Measurements from ENCODE around the gene ZNHIT3.
"Not testable (repeated sequence)": the region's sequence is repeated elsewhere in the genome, so short reads cannot be mapped to it uniquely, and the experiment has no call there.

ZNHIT3 gene

DNA sequence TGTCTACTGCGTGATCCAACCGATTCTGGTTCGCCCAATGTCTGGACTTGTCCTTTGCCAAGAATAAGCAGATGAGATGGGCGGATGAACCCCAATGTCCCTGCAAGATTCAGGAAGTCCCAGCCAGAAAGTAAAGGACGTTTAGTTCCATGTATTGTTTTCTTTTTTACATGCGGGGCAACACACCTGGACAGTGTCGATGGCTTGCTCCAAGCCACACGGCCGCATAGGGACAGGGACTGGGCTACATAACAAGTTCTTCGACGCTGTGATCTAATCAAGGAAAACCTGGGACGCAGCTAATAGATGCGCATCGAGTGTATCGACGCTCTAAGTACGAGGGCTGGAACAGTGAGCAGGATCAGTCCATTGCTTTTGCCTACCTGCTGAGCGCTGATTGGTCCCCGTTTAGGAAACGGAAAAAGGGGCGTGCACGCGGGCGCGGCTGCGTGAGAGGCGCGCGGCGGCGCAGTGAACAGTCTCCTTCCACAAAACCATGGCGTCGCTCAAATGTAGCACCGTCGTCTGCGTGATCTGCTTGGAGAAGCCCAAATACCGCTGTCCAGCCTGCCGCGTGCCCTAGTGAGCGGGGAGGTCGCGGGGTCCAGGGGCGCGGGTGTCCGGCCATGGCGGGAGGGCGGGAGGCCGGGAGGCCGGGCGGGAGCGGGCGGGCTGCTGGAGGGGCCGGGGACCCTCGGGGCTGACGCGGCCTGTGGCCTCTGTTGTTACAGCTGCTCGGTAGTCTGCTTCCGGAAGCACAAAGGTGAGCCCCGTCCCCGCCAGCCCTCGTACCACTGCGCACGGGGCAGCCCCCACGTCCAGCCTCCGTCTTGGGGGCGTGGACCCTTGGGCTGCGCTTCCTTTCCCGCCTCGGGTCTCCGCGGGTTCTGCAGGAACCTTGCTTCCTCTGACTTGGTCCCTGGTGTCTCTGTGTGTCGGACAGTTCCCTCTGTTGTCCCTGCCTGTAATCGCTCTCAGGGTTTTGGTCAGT lies at the start of gene ZNHIT3:
ZNHIT3 (plus strand) TSS at position 478 of the 991 bp plus-strand sequence; CDS start at position 497, 19 bp downstream.
- peak; percentile 92 for DNase-seq

- DNase-seq, result not testable (repeated sequence)
Observed at GRCh38 chr17:36441792-36442191, 44.7 kb upstream of the ZNHIT3 start.

DNA sequence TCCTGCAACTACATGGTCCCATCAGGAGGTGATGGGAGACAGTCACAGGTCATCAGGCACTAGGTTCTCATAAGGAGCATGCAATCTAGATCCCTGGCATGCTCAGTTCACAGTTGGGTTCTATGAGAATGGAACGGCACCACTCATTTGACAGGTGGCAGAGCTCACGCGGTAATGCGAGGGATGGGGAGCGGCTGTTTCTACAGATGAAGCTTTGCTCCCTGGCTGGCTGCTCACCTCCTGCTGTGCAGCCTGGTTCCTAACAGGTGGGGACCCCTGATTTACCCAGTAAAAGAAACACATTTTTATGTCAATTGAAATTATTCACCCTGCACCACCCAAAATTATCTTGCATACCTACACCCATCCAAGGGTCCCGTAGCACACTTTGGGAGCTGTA lies 42.7 kb upstream of the ZNHIT3 start:
- no peak for DNase-seq

DNA sequence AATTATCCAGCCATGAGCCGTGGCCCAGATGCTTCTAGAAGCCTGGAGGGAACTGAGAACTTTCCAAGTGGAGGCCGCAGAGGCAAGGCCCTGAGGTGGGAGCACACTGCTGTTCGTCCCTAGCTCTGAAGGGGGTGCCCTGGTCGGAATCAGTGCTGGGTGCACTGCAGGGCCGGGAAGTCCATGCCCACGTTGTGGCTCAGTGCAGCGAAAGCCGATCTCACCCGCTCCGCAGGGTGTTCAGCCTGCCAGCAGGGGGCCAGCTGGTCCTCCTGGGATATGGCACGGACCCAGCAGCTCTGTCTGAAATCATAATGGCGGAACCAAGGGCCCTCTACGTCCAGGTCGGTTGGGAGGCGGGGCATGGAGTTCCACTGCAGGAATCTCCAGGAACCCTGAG lies 36.5 kb upstream of the ZNHIT3 start:
- not testable (repeated sequence) for DNase-seq

- not testable (repeated sequence) for DNase-seq
Observed at GRCh38 chr17:36452888-36453287, 33.6 kb upstream of the ZNHIT3 start.

- not testable (repeated sequence) for DNase-seq
Observed at GRCh38 chr17:36457701-36458100, 28.8 kb upstream of the ZNHIT3 start.

- no peak for DNase-seq
Observed at GRCh38 chr17:36459045-36459444, 27.4 kb upstream of the ZNHIT3 start.

DNA sequence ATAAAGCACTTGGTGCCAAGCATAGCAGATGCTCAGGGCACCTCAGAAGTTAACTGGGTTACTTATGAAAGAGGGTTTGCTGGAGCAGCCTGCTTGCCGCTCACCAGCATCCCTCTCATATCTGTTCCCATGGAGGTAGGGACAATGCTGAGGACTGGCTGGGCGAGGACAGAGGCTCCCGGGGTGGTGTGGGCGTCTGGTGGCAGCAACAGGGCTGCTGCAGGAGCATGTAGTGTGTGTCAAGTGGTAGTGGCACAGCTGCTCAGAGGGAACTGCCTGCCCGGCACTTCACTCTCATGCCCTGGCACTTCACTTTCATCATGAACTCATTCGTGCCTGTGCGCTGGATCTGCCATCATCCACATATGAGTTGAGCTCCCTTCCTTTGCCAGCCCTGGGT lies 26.9 kb upstream of the ZNHIT3 start:
- no peak for DNase-seq

- no peak for DNase-seq
Observed at GRCh38 chr17:36460265-36460937, 26.1 kb upstream of the ZNHIT3 start.

- no peak for DNase-seq
Observed at GRCh38 chr17:36461330-36462110, 25.0 kb upstream of the ZNHIT3 start.

DNA sequence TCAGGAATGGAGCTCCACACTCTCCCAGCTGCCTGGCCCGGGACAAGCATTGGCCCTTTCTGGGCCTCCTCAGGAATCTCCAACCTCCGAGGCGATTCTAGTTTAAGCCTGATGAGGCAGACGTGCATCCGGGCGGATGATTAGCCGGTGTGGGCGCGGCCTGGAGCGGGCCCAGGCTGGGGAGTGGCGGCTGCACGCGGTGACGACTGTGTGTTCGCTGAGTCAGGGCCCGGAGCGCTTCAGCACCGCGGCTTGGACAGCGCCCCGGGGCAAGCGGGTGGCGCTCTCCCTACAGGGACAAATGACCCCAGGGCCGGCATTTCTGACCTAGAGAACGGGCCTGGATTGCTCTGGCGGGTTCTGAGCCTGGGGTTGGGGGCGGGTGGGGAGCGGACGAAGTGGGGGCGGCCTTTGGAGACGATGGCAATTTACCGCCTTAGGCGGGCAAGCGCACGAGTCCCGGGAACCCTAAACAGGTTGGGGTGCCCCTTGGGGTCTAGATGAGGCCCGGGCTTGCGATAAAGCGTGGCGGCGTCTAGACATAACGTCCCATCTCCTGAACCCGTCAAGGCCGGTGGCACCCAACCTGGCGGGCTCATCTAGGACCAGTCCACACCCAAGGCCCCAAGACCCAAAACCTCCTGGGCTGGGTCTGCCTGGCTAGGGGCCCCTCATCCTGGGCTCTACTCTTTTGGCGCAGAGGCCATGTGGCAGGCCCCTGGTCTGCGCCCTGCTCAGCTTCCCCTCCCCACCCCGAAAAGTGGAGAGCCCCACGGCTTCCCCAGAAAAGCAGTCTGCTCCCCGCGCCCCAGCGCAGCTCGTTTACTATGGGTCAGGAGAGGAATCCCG lies 22.3 kb upstream of the ZNHIT3 start:
- peak; percentile 14 for DNase-seq

GRCh38 chr17:36464765-36465088 lies 21.8 kb upstream of the ZNHIT3 start:
- DNase-seq, result no peak

DNA sequence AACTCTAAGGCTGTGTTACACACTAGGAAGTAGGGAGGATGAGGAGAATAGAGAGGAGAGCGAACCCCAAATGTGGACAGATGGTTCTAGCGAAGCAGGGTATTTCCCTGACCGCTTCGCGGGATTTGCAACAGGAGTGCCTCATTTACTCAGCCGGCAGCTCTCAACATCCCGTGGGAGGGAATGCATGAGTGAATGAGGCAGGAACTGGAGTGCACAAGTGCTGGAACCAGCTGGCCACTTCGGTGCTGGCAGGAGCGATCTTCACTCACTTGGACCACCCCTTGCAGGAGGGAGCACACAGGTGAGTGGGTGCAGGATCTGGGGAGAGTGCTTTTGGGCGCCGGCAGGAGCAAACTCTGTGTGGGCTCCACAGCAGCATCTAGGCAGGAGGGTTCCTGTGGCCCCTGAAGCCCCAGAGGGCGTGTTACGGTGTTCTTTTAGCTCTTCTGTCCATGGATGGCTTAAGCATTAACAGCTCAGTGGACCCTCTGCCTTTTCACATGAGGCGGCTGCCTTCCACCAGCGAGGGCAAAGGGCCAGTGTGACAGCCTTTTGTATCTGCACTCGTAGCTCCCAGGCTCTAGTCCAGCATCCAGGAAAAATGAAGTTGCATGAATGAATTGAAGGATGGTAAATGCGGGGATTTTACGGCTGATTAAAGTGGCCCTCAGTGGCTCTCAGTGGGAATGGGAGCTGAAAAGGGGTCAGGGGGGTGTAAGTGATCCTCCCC lies 17.4 kb upstream of the ZNHIT3 start:
- DNase-seq, result no peak

DNA sequence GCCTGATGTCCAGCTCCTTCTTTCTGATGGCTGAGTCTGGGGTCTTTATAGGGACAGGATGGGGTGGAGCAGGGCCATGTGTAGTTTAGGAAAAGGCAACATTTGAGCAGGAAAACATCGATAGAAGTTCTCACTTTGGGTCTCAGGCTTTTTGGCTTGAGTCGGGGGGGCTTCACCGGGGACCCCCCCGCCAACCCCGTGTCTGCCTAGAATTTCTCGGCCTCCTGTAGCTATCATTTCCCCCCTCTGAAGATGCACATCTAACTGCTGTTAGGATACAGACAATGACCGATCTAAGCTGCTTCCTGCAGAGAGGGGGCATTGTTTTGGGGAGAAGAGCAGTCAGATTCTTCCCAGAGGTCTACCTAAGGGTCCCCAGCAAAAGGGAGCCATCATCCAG lies 16.7 kb upstream of the ZNHIT3 start:
- no peak for DNase-seq

DNA sequence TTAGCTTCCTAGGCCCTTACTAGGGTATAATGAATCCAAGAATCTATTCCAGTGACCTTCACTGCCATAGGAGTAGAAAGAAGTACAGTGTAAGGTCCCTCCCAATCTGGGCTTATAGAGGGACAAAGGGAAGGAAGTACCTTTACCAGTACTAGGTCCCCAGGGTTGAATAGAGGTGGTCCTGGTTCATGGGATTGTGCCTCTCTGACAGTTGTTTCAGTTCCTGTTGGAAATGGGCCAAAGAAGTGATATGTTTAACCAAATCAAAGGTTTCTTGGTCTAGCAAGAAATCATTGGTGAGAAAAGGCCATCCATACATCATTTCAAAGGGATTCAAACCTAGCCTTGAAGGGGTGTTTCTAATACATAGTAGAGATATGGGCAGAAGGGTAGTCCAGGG lies 16.0 kb upstream of the ZNHIT3 start:
- DNase-seq, result no peak

DNA sequence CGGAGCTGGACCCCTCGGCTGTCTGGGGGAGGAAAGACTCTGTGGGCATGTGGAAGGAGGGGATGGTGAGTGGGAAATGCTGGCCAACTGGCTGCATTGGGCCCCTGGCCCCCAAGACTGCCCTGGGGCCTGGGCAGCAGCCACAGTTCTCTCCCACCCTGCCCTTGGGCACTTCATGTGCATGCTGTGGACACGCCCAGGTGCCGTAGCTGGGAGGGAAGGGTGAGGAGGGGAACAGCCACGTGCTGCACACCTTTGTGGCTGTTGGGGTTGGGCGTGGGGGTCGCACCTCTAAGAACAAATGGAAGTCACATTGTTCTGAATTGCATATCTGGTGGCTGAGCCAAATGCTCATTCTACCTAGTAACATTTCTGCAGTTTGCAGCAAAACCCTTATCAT lies 11.9 kb upstream of the ZNHIT3 start:
- DNase-seq, result no peak

DNA sequence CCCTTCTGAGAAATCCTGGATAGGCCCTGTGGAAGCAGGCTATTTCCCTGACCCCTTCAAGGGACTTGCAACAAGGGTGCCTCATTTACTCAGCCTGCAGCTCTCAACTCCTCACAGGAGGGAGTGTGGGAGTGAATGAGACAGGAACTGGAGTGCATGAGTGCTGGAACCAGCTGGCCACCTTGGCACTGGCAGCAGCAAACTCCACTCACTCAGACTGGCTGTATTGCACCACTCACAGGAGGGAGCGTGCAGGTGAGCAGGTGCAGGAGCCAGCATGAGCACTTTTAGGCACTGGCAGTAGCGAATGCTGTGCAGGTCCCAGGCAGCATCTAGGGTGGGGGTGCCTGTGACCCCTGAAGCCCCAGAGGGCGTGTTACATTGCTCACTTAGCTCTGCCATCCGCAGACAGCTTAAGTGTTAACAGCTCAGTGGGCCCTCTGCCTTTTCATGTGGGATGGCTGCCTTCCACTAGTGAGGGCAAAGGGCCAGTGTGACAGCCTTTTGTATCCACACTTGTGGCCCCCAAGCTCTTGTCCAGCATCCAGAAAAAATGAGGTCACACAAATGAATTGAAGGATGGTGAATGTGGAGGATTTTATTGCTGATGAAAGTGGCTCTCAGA lies 11.0 kb upstream of the ZNHIT3 start:
- DNase-seq, result no peak

DNA sequence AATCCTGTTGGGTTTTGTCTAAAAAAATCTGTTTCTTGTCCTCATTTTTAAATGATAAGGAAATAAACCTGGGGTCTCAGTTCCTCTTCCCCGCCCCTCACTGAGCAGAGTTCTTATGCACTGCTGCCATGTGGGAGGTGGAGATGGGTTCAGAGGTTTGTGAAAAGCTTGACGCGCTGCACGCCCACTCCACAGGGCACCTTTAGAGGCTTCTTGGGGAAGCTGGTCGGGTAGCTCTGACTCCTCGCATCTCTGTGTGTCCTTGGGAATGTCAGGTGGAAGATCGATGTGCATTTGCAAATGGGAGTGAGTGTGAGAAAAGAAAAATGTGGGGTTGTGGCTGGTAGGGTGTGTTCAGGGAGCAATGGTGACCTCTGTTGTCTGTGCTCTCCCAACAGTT lies 4.7 kb upstream of the ZNHIT3 start:
- no peak for DNase-seq

- peak; percentile 82 for DNase-seq
Observed at GRCh38 chr17:36482611-36483504, 3.6 kb upstream of the ZNHIT3 start.

GRCh38 chr17:36484021-36484420 lies 2.5 kb upstream of the ZNHIT3 start:
- DNase-seq, result not testable (repeated sequence)
